ENCODE data around the gene IL34. TPM values are rescaled to one million over a fixed set of nuclear protein-coding genes. Genes with fewer than 3 reads are reported as not detected.
"Not testable (repeated sequence)": the region's sequence is repeated elsewhere in the genome, so short reads cannot be mapped to it uniquely, and the experiment has no call there.

The IL34 gene
- total RNA-seq, 1 donor from 2014 or later, result 20.0 TPM

DNA sequence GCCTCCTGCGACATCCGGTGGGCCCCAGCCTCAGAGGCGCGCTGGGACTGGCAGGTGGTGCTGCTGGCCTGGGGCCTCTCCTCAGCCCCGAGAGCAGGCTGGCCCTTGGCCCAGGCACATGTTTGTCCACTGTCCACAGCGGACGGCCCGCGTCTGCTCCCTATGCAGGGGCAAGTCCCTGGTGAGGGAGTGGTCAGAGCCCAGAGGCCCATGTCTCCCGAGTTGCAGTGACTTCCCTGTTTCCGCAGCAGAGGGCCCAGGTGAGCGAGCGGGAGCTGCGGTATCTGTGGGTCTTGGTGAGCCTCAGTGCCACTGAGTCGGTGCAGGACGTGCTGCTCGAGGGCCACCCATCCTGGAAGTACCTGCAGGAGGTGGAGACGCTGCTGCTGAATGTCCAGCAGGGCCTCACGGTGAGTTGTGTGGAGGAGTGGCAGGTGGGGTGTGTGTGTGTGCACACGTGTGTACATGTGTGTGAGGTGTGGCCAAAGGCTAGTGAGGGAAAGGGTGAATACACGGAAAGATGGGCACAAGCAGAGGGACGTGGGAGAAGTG, 10.4 kb downstream of the IL34 start:
- no peak for DNase-seq (ENCODE audit: low read depth)

GRCh38 chr16:70657956-70658355, 11.6 kb downstream of the IL34 start:
- peak; percentile 93 for DNase-seq (ENCODE audit: low read depth)

GRCh38 chr16:70658921-70659320, 12.6 kb downstream of the IL34 start:
- no peak for DNase-seq (ENCODE audit: low read depth)

DNA sequence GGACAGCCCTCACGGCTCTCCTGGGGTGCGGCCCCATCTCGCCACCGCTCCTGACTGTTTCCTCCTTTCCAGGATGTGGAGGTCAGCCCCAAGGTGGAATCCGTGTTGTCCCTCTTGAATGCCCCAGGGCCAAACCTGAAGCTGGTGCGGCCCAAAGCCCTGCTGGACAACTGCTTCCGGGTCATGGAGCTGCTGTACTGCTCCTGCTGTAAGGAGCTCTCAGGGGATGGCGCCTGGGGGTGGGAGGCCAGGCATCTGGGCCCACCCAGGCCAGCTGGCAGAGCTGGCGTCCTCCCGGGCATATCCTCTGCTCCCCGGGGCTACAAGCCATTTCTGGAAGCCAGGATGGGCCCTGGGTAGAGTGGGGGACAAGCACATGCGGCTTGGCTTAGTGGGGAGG, 13.2 kb downstream of the IL34 start:
- DNase-seq (ENCODE audit: low read depth), result no peak

DNA sequence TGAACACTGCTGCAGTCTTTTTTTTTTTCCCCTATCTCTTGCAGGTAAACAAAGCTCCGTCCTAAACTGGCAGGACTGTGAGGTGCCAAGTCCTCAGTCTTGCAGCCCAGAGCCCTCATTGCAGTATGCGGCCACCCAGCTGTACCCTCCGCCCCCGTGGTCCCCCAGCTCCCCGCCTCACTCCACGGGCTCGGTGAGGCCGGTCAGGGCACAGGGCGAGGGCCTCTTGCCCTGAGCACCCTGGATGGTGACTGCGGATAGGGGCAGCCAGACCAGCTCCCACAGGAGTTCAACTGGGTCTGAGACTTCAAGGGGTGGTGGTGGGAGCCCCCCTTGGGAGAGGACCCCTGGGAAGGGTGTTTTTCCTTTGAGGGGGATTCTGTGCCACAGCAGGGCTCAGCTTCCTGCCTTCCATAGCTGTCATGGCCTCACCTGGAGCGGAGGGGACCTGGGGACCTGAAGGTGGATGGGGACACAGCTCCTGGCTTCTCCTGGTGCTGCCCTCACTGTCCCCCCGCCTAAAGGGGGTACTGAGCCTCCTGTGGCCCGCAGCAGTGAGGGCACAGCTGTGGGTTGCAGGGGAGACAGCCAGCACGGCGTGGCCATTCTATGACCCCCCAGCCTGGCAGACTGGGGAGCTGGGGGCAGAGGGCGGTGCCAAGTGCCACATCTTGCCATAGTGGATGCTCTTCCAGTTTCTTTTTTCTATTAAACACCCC, 13.8 kb downstream of the IL34 start:
- DNase-seq (ENCODE audit: low read depth), result no peak

DNA sequence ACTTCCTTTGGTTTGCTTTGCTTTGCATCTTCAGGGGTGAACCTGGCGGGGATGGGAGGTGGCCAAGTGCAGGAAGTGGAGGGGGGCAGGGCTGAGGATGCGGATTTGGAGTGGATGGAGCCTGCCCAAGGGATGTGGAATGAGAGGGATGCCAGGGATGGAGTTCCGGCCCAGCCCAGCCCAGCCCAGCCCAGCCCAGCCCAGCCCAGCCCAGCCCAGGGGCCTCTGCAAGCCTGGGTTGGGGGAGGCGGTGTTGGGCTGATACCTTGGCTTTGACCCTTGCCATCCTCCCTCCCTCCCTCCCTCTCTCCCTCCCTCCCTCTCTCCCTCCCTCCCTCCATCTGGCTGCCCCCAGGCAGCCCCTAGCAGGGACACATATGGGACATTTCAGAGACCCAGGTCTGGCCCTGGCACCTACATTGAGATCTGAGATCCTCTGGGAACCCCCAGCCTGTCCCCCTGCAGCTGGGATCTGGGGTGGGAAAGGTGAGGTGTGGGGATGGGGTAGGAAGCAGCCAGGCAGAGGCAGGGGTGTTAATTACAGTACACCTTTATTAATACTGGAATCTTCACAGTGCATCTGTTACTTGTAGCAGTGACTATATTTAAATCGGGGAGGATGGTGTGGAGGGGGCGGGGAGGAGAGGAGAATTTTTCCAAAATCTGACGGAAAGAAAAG, 14.5 kb downstream of the IL34 start:
- peak; percentile 49 for DNase-seq (ENCODE audit: low read depth)

DNA sequence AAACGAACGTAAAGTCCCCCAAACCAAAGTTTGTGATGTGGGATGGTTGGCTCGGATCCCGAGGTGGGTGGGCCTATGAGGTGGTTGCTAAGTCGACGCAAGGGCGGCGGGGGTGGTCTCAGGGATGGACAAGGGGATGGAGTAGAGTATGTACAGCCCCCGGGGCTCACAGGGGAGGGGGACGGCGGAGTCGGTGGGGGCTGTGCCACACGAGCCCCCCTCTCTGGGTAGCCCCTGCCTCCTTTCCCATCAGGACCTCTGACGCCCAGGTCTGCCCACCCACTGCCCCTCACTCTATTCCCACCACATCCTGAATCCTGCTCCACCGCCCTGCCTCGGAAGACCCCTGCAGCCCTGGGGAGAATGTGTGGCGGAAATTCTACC, 15.2 kb downstream of the IL34 start:
- DNase-seq (ENCODE audit: low read depth), result no peak

GRCh38 chr16:70661918-70662641, 15.7 kb downstream of the IL34 start:
- peak; percentile 86 for DNase-seq (ENCODE audit: low read depth)

GRCh38 chr16:70662991-70663523, 16.7 kb downstream of the IL34 start:
- no peak for DNase-seq (ENCODE audit: low read depth)

DNA sequence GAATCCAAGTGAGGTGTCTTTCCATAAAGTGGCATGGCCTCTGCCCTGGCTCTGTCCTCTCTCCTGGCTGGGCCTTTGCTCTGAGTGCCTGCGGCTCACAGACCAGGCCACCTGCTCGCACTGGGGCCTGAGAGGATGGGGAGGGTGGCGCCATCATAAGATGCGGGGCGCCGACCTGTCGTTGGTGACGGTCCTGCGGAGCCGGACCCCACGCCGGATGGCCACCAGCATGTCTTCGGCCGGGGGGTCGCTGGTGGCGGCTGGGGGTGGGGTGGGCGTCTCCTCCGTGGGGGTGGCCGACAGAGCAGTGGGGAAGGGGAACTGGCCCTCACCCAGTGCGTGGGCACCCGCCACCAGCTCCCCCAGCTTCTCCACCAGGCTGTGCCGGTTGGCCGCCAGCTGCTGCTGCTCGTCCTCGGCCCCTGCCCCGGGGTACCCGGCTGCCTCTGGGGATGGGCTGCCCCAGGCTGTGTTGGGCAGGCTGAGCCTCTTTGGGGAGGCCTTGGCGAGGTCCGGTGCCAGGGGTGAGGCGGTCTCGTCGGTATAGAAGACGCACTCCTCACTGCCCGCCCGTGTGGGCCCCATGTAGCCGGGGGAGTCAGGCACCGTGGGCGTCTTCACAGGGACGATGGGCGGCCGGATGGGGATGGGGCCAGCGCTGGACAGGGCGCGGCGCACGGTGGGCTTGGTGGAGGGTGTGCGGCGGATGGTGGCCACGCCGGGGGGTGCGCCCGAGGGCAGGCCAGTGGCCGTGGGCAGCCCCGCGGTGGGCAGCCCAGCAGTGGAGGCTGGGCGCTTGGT, 17.4 kb downstream of the IL34 start:
- DNase-seq (ENCODE audit: low read depth), result no peak

DNA sequence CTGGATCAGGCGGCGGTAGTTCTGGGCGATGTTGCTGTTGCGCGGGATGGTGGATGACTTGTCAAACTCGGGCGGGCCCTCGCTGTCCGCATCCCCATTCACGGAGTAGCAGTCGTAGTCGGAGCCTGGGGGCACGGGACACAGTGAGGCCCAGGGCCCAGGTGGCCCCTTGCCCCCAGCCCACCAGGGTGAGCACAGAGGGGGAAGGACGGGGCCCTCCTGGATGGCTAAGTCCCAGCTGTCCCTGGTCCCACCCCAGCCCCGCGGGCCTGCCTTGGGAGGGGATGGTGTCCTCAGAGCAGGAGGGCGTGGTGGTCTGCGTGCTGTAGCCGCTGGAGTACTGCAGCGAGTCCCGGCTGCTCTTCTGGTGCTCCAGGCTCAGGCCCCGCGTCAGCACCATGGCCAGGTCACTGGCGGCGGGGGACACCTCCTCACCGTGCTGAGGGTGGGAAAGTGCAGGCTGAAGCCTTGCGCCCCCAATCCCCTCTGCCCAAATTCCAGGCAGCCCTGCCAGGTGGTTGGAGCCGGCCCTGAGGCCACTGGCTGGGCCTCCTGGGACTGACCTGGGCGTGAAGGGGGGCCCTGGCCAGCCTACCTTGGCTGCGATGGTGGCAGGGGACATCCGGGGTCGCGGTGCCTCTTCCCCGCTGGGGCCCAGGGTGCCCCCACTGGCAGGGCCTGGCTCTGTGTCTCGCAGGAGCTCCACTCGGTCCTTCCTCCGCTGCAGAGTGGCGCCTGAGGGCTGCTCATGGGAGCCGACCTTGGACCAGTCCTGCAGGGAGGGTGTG, 18.2 kb downstream of the IL34 start:
- DNase-seq (ENCODE audit: low read depth), result no peak

- no peak for DNase-seq (ENCODE audit: low read depth)
Measured at GRCh38 chr16:70665113-70665694, 18.8 kb downstream of the IL34 start.

DNA sequence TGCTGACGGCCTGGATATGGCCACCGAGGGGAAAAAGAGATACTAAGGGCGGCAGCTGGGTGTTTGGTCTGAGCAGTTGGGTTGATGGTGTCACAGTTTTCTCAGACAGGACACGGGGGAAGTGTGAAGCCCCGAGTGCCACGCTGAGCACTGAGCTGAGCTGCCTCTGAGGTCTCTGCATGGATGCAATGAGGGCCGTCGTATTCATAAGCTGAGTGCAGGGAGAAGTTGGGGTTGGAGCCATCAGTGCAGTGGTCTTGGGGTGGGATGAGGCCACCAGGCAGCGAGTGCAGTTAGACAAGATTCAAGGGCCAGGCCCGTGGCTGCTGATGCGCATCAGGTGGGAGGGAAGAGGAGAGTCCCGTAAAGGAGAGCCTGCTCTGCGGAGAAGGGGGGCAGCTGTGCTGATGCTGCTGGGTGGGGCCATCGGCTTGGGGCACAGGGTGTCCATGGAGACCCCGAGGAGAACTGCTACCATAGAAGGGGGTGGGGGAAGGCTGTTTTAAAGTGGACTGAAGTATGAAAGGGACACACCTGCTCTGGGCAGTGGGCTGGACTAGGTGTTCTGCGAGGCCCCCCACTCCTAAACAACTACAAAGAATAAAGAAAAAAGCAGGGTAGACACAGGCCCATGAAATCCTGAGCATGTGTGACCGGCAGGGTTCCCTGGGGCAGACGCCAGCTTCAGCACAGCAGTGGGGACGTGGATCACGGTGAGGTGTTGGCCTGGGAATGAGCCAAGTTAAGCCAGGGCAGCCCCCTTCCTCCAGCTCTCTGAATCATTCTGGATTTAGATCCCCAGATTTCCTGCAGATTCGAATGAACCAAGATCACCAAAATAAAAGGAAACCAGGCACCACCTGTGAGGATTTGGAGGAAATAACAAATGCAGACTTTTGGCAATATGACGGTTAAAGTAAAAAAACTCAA, 19.7 kb downstream of the IL34 start:
- no peak for DNase-seq (ENCODE audit: low read depth)

DNA sequence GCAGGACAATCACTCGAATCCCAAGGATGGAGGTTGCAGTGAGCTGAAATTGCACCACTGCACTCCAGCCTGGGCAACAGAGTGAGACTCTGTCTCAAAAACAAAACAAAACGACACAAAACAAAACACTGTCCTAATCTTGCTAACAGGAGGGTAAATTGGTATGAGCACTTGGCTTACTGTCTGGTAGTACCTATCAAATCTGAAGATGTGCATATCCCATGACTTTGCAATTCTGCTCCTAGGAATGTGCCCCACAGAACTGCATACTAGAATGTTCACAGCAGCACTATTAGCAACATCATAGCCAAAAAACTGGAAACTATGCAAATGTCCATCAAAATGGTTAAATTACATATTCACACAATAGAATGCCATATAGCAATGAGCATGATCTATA, 23.8 kb downstream of the IL34 start:
- DNase-seq (ENCODE audit: low read depth), result no peak

- not testable (repeated sequence) for DNase-seq (ENCODE audit: low read depth)
Measured at GRCh38 chr16:70670938-70671337, 24.6 kb downstream of the IL34 start.

- DNase-seq (ENCODE audit: low read depth), result peak; percentile 43
Measured at GRCh38 chr16:70674221-70675014, 28.1 kb downstream of the IL34 start.

DNA sequence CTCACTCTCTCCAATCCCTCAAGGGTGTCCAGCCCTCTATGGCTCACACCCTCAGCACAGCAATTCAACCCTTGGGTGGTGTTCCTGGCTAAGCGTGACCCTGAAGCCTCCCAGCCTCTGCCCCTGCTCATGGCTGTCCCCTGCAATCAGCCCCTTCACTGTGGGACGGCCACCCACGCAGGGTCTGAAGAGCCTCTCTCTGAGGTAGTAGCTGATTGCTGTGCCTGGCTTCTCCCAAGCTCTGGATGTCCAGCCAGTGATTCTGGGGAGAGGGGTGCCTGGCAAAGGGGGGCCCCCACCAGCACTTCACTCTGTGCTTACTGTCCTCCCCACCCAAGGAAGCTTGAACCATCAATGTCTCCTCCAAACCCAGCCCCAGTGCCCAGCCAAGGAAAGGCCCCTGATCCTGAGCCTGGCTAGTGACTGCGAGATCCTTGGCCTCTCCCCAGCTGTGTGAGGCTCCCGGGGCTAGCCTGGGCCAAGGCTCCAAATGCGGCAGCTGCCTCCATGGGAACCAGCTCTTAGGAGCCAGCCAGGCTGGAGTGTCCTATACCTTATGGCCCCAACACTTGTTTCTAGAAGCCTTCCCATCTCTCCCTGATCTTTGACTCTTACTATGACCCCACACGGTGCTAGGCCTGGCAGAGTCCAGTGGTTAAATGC, 29.6 kb downstream of the IL34 start:
- DNase-seq (ENCODE audit: low read depth), result no peak

Data from myocyte (in vitro differentiated cells).